ENCODE measurements around the gene LCP2. TPM values are rescaled to one million over a fixed set of nuclear protein-coding genes. Genes with fewer than 3 reads are reported as not detected.
A peak's percentile ranks its signal among the peaks of the same experiment; 100 is the strongest.

The LCP2 gene
- total and polyA plus RNA-seq, 10 of the 15 experiments (the other 5 are each of a cell fraction or from before 2014, with no cell fraction given) = 8.0 to 50.5 (median 20.6) TPM

GRCh38 chr5:170327168-170327567 lies 29.6 kb upstream of the LCP2 start (continued):
- TF ChIP-seq, protein P1, sequence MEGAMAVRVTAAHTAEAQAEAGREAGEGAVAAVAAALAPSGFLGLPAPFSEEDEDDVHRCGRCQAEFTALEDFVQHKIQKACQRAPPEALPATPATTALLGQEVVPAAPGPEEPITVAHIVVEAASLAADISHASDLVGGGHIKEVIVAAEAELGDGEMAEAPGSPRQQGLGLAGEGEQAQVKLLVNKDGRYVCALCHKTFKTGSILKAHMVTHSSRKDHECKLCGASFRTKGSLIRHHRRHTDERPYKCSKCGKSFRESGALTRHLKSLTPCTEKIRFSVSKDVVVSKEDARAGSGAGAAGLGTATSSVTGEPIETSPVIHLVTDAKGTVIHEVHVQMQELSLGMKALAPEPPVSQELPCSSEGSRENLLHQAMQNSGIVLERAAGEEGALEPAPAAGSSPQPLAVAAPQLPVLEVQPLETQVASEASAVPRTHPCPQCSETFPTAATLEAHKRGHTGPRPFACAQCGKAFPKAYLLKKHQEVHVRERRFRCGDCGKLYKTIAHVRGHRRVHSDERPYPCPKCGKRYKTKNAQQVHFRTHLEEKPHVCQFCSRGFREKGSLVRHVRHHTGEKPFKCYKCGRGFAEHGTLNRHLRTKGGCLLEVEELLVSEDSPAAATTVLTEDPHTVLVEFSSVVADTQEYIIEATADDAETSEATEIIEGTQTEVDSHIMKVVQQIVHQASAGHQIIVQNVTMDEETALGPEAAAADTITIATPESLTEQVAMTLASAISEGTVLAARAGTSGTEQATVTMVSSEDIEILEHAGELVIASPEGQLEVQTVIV (IDR thresholded peaks at IDR 0.05; ENCODE audit: borderline replicate concordance, partially characterized antibody) = no peak
- no peak for TF ChIP-seq MAX (IDR thresholded peaks at IDR 0.05; ENCODE audit: low read depth, low read length)
- TF ChIP-seq BMI1 (IDR thresholded peaks at IDR 0.05; ENCODE audit: borderline replicate concordance) = no peak
- no peak for TF ChIP-seq ZNF592 (IDR thresholded peaks at IDR 0.05)
- no peak for TF ChIP-seq ESRRA (IDR thresholded peaks at IDR 0.05; ENCODE audit: low read length)
- TF ChIP-seq E2F4 (IDR thresholded peaks at IDR 0.05; ENCODE audit: low read depth, low read length) = no peak
- TF ChIP-seq NFYB (IDR thresholded peaks at IDR 0.05; ENCODE audit: insufficient read depth, low read depth, low read length) = no peak
- peak; percentile 58; the same call in 1 of the 2 replicates for TF ChIP-seq TBL1XR1 (IDR thresholded peaks at IDR 0.05; ENCODE audit: low read depth, low read length)
- 0 out of 2 replicates have a peak, but pooled peaks have one; percentile 31 for TF ChIP-seq ZNF24 (IDR thresholded peaks at IDR 0.05)
- TF ChIP-seq BRCA1 (IDR thresholded peaks at IDR 0.05; ENCODE audit: low read depth, low read length) = no peak
- TF ChIP-seq NKRF (conservative IDR thresholded peaks at IDR 0.05) = no peak
- TF ChIP-seq RFX5 (IDR thresholded peaks at IDR 0.05; ENCODE audit: low read depth, low read length) = no peak
- TF ChIP-seq YBX1 (IDR thresholded peaks at IDR 0.05) = no peak
- no peak for TF ChIP-seq MYC (IDR thresholded peaks at IDR 0.05; ENCODE audit: insufficient read depth, insufficient read length, insufficient replicate concordance, low read length, severe bottlenecking)
- TF ChIP-seq, protein P2, sequence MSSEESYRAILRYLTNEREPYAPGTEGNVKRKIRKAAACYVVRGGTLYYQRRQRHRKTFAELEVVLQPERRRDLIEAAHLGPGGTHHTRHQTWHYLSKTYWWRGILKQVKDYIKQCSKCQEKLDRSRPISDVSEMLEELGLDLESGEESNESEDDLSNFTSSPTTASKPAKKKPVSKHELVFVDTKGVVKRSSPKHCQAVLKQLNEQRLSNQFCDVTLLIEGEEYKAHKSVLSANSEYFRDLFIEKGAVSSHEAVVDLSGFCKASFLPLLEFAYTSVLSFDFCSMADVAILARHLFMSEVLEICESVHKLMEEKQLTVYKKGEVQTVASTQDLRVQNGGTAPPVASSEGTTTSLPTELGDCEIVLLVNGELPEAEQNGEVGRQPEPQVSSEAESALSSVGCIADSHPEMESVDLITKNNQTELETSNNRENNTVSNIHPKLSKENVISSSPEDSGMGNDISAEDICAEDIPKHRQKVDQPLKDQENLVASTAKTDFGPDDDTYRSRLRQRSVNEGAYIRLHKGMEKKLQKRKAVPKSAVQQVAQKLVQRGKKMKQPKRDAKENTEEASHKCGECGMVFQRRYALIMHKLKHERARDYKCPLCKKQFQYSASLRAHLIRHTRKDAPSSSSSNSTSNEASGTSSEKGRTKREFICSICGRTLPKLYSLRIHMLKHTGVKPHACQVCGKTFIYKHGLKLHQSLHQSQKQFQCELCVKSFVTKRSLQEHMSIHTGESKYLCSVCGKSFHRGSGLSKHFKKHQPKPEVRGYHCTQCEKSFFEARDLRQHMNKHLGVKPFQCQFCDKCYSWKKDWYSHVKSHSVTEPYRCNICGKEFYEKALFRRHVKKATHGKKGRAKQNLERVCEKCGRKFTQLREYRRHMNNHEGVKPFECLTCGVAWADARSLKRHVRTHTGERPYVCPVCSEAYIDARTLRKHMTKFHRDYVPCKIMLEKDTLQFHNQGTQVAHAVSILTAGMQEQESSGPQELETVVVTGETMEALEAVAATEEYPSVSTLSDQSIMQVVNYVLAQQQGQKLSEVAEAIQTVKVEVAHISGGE (CRISPR knock-in tag; IDR thresholded peaks at IDR 0.05) = no peak
